GM19193 (cell line): Measurements from ENCODE around the gene HYOU1.

ENCODE experiments used
- POLR2A ChIP-seq: IDR thresholded peaks from 4 replicates; pipeline ENCODE4 v1.6.1; 2011; ENCODE audit not compliant: insufficient read depth, insufficient read length; ENCODE audit errors: extremely low read depth

HYOU1 gene

GRCh38 chr11:119029340-119030028 is 27.5 kb downstream of the HYOU1 start:
- no peak for TF ChIP-seq POLR2A

GRCh38 chr11:119029069-119029339 is 28.0 kb downstream of the HYOU1 start:
- no peak for TF ChIP-seq POLR2A

- TF ChIP-seq POLR2A, result no peak
Measured at GRCh38 chr11:119028346-119029068, 28.5 kb downstream of the HYOU1 start.

- no peak for TF ChIP-seq POLR2A
Measured at GRCh38 chr11:119027561-119028345, 29.3 kb downstream of the HYOU1 start.

- no peak for TF ChIP-seq POLR2A
Measured at GRCh38 chr11:119026970-119027369, 30.0 kb downstream of the HYOU1 start.

GRCh38 chr11:119025978-119026766 is 30.8 kb downstream of the HYOU1 start:
- TF ChIP-seq POLR2A, result no peak

GRCh38 chr11:119025541-119025940 is 31.5 kb downstream of the HYOU1 start:
- TF ChIP-seq POLR2A, result no peak

GRCh38 chr11:119025099-119025473 is 31.9 kb downstream of the HYOU1 start:
- TF ChIP-seq POLR2A, result no peak

GRCh38 chr11:119024430-119025098 is 32.4 kb downstream of the HYOU1 start:
- no peak for TF ChIP-seq POLR2A

- TF ChIP-seq POLR2A, result no peak
Measured at GRCh38 chr11:119023741-119024140, 33.3 kb downstream of the HYOU1 start.

- TF ChIP-seq POLR2A, result no peak
Measured at GRCh38 chr11:119021631-119022030, 35.4 kb downstream of the HYOU1 start.

GRCh38 chr11:119019996-119020395 is 37.0 kb downstream of the HYOU1 start:
- no peak for TF ChIP-seq POLR2A

- TF ChIP-seq POLR2A, result peak; percentile 94
Measured at GRCh38 chr11:119018074-119018938, 38.7 kb downstream of the HYOU1 start, which contains the start of the genes RPS25 and TRAPPC4. RPS25 (minus strand) TSS chr11:119018343; CDS start chr11:119018284, 59 bp downstream. TRAPPC4 (plus strand) TSS chr11:119018766; CDS start chr11:119018796, 30 bp downstream.

GRCh38 chr11:119016216-119017009 is 40.6 kb downstream of the HYOU1 start:
- no peak for TF ChIP-seq POLR2A
